T1000 (cell line): ENCODE data around the gene DCLK3.

Experiments
- DNase-seq: peaks from one replicate; lab custom pipeline; 2025; ENCODE audit warnings: mixed read lengths; lab: John Stamatoyannopoulos, UW

Gene DCLK3

DNA sequence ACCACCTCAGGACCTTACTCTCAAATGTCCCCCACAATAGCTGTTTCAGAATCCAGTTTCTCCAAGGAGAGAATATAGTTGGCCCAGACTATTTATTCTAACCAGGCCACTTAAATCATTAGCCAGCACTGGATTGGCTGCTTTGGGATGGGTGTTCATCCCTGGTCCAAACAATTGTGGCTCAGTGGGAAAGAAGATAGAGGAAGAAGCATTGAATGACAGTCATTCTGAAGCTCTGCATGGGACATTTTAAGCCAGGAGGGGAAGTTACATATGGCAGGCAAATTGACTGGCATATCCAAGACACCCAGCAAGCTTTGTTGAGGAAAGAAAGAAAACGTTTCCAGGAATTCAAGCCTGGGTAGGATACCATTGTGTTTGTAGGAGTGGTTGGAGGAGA lies 5.6 kb upstream of the DCLK3 start:
- no peak for DNase-seq

DNA sequence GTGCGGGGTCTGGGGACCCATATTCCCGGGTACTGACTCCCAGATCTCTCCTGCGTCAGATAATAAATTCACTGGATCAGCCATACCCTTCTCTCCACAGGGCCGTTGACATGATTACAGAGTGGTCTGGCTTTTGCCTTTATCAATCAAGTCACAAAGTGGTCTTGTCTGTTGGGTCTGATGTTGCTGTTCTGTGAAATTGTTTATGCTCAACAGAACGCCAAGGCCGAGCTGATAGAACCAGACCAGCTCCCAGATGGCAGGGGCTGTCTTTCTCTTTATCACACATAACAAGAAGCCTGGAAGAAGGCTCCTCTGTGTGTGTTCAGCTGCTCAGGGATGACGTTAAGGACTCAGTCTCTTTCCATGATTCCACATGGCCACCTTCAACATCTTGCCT lies 751 bp upstream of the DCLK3 start:
- no peak for DNase-seq

DNA sequence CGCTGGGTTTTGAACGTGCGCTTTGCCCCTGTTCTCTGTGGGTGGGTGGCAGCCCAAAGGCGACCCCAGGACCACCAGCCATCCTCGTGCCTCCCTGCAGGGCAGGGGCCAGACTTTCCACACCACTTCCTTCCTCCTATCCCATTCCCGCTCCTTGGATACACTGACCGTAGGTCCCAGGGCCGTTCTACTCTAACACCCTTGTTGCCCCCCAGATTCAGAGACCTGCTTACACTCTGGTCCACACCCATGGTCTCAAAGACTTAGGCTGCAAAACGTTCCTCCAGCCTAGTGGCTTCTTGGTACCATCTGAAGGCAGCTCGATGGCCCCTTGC lies 318 bp upstream of the DCLK3 start:
- no peak for DNase-seq

DNA sequence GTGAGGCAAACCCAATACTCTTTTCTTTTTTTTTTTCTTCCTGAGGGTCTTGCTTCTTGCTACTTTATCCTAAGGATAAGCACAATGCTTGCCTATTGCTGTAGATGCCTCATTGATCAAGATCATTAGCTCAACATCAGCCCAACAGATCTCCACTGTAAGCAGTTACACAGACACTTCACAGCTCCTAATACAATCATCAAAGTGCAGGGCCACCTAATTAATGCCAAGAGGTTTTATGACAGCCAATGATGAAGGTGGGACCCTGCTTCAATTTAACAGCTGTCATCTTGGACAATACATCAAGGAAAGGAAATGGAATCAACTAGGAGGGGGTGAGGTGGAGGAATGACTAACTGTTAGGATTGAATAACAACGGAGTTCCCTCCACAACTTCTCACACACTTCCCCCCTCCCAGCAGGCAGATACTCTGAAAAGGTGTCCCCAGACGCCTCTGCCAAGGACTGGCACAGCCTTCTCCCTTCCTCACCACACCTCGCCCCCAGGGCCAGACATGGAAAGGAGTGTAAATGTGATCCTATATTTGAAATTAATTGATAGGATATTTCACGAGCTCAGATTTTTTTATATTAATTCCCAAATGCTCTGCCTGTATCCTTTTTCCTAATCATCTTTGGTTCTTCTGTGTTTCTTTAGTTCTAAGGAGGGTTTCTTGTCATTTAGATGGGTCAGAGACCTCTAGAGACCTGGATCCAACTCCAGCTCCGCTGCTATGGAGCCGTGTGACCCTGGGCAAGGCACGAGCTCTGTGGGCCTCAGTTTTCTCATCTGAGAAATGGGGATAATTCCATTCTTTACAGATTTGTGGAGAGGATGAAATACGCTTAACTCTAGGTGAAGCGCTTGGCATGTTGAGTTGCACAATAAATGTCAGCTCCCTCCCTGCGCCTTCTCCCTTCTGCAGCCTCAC lies 1.2 kb downstream of the DCLK3 start:
- no peak for DNase-seq

DNA sequence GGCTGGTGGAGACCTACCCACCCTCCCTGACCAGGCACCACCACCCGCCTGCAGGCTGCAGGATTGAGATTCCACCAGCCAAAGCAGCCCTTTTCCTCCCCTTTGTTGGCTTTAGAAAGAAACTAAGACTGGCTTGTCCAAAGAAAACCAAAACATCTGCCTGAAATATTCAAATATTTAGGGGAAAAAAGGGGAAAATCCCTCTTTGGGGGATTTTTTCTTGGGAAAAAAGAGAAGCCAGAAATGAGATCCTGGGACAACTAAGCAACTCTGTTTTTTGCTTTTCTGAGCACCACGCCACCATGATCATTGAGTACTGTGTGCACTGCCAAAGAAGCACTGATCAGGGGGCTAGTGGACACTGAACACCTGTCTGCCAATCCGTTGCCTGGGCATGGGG lies 2.6 kb downstream of the DCLK3 start:
- no peak for DNase-seq

DNA sequence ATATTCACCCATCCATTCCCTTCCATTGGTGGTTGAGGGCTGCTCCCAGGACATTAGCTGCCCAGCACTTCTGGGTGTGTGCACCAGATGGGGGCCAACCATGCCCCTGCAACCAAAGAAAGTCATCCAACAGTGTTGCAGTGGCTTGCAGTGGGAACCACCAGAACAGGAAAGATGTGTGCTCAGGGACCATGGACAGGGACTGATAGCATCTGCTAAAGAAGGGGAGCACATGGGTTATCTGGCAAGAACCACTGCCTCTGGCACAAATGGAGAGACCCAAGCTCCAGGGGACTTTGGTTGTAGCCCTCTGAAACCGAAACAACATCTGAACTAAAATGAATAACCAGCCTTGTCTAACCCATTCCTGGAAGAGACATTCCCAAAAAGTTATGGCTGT lies 8.1 kb downstream of the DCLK3 start:
- no peak for DNase-seq

DNA sequence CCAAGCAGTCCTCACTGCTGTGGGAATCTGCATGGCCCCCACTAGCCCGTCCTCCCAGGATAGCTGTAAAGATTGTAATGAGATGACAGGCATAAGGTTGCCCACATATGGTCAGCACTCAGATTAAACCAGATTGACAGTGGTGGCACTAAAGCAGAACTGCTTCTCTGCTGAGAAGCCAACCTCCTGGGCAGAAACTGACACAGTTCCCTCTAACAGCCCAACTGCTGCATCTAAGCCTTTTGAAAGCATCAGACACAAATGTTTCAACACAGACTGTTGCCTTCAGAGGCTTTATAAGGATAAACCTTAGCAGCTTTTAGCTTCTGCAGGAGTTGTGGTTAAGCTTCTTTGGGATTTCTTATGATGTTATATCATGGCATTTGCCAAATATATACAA lies 13.0 kb downstream of the DCLK3 start:
- no peak for DNase-seq

DNA sequence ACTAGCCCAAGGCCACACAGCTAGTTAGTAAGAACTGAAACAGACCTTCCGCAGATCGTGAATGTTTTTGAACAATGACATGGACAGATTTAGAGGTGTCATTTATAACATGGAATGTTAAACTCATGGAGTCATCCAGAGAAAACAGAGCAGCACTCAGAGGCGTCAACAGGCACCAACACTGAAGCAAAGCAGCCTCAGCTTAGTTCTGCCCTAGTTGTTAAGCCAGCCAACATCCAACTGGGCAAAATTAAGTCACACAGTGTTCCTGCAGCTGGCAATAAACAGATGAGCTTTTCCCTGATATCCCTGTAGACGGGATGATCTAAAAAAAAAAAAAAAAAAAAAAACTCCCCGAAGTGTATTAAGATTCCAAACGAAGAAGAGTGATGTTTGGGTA lies 13.6 kb downstream of the DCLK3 start:
- no peak for DNase-seq

DNA sequence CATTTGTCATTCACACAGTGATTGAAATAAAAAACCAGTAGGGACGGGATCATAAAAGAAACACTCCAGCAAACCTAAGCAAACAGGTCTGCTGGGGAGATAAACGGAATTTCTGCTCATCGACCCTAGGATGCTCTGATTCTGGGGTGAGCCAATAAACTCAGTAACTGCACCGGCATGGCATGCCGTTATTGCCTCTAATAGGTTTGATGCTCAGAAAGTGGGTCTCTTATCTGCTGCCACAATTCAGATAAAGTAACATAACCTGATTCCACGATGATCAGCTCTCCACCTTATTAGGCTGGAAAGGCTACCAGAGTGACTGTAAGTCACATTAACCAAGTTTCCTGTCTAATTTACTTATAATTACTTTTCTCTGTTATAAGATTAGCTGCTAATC lies 19.6 kb downstream of the DCLK3 start:
- DNase-seq: no peak

DNA sequence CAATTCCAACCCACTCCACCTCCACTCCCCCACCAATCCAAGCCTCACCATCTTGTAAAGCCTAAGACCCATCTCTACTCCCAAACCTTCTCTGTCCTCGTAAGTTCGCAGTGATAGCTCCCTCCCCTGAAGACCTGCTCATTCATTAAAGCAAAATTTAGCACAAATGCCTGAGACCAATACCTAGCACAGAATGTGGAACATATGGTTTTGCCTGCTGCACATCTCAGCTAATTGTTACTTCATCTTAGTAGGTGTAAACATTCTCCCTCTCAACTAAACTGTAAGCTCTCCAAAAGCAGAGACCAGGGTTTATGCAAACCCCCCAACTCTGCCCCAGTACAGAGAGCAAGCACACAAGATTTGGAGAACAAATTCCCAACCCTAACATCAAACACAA lies 20.5 kb downstream of the DCLK3 start:
- DNase-seq: no peak

DNA sequence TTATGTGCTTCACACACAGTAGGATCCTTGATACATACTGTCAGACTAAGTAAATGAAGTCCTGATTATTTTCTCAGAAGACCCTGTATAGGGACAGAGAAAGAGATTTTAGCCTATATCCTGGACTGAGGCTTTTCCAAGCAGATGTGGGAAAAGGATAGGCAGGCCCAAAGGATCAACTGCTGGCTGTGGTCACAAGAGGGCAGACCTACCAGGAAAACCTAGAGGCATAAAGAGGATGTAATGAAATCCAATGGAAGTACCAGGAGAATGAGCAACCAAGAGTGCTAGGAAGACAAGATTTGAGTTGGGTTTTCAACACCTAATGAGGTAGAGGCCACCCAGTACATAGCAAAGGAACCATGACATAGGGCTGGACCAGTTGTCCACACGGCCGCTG lies 23.1 kb downstream of the DCLK3 start:
- DNase-seq: no peak

DNA sequence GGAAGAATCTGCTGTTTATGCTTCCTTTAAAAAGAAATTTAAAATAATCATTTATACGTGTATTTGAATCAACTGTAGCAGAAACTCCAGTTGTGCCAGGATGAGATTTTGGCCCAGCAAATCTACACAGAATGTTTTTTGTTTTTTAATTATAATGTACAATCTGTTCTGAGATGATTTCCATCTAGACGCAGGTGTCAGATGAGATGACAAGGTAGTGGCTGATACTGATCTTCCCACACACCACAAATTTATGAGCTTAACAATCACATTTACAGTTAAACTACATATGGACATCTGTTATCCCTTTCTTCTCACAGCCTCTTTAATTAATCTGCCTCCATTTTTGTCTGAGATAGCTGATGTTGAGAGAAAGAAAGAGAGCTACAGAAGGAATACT lies 23.6 kb downstream of the DCLK3 start:
- no peak for DNase-seq

DNA sequence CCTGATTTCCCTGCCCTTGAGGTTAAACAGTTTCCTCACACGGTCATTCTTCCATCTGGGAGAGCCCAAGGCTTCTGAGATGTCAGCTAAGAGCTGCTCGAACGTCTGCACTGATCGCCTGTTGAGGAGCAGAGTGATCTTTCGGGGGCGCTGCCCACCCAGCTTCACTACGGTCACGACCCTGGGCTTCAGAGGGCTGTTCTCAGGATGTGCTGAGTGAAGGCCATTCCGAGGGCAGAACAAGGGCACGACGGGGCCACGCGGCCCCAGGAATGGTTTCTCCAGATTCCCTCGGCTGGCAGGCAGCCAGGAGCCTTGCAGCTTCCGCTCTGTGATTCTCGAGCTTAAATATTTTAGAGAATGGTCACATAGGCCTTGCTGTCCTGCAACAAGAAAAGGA lies 25.7 kb downstream of the DCLK3 start:
- DNase-seq: no peak

DNA sequence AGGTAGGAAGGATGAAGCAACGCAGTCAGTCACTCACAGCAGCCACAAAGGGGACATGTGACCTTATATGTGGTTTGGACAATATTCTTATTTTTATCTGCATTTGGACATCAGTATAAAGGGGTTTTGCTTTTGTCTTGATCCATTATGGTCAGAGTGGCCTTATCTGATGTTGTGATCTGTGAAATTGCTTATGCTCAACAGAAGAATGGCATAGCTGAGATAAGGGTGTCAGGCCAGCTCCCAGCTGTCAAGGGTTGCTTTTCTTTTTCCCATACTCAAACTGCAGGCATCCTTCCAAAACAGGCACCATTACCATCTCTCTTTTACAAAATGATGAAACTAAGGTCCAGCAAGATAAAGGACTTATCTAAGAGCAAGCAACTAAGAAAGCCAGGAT lies 28.1 kb downstream of the DCLK3 start:
- no peak for DNase-seq

DNA sequence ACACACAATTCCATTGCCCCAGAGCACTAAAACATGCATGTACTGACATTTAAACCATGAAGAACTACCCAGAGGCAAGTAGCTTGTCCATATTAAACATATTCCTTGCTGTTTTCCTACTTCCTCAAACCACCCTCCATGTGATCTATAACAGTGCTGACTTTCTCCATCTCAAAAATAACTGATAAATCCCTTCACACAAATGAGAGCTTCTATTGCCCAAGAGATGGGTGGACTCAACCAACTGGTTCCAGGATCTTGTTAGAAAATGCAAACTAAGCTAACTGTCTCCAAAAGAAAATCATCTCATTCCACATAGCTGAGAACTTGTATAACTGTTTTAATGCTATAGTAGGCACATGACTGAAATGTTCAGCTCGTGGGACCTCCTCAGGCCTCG lies 29.6 kb downstream of the DCLK3 start:
- DNase-seq: no peak

DNA sequence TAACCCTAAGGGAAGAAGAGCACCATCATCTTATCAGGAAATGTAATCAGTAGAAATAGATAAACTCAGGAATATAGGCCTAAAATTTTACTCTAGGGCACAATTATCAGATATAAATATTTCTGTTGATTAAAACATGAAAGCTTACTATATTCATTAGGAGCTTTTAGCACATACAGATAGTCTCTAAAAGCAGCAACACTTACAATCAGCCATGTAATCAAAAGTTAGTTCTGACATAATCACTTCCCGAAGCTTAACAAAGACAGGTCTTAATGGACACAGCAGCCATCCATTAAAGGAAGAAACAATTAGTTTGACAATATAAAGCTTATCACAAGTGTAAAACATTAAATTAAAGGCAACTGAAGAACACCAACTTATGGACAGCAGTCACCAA lies 30.6 kb downstream of the DCLK3 start:
- no peak for DNase-seq

DNA sequence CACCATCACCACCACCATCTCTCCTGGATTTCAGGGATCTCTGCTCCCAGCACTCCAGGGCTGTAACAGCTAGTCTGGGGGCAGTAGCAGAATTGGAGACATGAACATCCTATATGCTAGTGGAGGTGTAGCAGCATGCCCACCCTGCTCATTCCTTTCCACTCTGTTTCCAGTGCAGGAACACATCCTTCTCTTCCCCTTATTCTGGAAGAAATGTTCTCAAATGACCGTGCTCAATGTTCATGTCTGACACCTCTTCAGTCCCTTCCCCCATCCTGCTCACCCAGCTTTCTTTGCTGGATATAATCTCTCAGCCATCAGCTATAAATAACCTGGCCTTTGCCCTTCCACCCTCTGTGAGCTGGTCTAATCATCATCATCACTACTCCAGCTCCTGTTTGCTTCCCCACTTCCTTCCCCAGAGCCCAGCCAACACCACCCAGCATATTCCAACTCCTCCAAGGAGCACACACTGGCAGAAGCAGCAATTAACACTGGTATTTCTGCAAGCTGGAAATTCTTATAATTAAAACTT lies 31.1 kb downstream of the DCLK3 start:
- DNase-seq: no peak

DNA sequence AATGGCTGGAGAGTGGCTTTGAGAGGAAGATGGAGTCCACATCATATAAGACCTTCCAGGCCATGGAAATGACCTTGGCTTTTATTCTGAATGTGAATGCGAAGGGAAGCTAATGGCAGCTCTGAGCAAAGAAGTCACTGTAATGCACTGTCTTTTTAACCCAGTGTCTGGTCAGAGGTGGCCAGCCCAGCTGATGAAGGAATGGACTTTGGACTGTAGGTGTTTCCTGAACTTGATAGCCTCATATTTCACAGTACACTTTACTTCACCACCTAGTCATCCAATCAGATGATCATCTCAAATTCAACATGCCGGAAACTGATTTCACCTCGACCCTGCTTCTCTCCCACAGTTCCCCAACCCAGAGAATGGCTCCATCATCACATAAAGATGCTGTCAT lies 33.4 kb downstream of the DCLK3 start:
- no peak for DNase-seq

DNA sequence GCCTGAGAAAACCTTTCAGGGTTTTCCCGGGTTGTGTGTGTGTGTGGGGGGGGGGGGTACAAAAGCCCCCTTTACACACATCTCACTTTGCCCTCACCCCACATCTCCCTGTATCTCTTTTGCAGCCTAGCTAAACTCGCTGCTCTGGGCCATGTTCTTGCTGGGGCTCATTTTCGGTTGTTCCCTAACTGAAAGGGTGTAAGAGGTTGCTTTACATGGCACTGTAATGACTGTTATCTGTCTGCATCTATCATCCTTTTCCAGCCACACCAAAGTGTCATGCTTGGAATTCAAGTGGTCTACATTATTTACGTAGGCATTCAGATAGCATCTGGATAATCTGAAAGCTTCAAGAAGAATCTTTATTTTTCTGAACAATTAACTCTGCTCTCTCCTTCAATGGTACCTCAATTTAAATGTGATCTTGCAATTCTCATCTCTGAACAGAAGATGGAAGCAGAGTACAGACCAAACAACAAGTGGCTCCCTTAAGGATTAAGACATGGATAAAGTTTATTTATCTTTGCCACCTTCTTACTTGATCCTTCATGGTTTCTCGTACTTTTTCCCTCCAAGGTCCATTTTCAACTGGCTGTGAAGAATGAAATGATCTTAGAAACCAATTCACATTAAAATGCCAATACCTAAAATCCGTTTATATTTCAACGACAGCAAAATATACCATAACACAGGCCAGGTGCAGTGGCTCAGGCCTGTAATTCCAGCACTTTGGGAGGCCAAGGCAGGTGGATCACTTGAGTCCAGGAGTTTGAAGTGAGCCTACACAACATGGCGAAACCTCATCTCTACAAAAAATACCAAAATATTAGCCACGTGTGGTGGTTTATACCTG lies 34.9 kb downstream of the DCLK3 start:
- DNase-seq: no peak

DNA sequence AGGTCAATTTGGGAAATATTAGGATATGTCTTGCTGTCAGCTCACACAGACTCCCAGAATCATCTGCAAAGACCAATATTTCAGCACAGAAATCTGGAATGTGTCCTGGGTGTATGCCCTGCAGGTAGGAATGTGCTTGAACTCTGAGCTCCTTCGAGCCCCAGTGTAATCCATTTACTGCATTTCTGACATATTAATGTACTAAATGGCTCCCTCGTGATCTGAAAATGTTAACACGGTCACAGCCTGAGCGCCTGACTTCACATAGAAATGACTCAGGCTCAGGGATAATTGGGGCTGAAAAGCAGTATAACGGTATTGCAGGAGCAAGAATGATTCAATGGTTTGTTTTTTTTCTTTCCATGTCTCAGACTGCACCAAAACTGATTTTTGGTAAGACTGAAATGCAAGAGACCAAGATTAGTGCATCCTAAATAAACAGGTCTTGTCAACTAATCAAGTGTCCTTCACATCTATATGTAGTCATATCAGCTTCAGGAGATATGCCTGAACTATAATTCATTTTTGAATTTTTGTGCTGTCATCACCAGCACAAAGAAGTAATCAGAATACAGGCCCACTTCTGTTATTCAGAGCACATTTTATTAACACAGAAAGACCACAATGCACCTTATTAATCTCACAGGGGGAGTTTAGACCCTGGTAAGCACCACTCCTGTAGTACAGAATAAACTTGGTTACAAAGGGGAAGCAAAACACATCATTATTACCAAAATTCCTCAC lies 49.8 kb downstream of the DCLK3 start:
- peak; percentile 39 for DNase-seq

DNA sequence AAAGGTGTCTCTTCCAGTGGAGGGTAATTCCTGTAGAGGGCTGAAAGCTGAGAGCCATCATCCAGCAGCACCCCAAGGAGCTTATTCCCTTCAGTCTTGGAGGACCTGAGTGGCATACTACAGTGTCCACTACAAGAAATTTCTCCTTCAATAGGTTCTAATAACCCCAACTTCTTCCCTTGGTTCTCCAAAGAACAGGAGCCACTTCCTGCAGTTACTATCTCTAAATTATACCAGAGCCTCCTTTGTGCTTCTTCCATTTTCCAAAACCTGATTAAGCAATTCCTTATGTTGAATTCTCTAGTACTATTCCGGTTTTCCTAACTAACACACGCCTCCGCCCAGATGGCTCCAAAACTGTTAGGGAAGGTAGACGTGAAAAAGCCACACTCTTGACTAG lies 50.4 kb downstream of the DCLK3 start:
- DNase-seq: no peak

DNA sequence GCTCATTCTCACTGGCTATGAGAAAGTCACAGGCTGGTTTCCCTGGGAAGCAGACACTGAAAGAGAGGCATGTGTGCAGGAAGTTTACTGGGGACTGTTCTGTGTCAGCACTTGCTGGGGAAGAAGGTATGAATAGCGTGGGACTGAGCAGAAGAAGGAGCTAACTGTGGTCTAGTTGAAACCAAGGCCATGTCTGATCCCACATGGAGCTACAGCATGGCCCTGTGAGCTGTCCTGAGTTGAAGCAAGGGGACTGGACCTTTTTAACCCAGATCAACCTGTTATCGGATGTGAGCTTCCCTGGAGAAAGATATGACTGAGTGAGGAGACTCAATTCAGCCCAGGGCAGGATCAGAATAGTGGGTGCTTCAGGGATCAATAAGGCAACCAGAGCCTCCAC lies 53.7 kb downstream of the DCLK3 start:
- no peak for DNase-seq
